Fibroblast of skin of abdomen (primary cell): ENCODE data around the gene SMCP.

ENCODE experiments used
- DNase-seq: peaks from one replicate; pipeline ENCODE4 v3.0.0-alpha.2; 2013

SMCP gene

GRCh38 chr1:152886758-152887409 is 8.8 kb downstream of the SMCP start:
- DNase-seq = no peak

- DNase-seq = no peak
Measured at GRCh38 chr1:152888126-152888525, 10.0 kb downstream of the SMCP start.

DNA sequence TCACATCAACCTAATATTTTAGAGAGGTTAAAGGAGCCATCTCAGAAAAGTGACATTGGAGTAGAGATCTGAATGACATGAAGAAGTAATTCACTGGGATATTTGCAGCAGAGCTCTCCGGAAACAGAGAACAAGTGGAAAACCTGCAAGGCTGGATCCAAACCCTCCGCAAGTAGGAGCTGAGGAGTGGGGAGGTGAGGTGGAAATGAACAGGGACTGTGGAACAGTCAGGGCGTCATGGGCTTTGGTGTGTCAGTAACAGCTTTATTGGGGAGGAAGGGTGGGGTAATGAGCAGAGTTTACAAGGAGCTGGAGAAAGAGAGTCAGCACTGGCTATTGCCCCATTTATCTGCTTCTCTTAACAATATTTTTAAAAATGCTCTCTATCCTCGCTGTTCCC is 20.9 kb downstream of the SMCP start:
- no peak for DNase-seq

GRCh38 chr1:152899883-152900282 is 21.8 kb downstream of the SMCP start:
- no peak for DNase-seq

DNA sequence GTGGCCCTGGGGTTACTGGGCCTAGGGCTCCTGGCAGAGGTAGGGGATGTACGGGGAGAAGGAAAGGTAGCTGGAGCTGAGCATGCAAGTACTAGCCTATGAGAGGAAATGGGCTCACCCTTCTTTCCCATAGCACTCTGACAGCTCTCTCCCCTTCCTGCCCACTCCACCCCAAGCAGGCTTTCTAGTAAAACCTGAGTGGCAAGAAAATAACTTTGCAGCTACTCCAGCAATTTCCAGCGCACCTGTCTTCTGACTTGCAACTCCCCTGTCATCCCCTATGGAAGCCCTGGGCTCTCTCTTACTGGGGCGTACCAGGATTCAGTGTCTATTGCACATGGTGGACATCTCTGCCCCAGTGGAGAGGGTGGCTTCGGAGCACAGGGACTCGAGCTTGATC is 23.5 kb downstream of the SMCP start:
- no peak for DNase-seq

DNA sequence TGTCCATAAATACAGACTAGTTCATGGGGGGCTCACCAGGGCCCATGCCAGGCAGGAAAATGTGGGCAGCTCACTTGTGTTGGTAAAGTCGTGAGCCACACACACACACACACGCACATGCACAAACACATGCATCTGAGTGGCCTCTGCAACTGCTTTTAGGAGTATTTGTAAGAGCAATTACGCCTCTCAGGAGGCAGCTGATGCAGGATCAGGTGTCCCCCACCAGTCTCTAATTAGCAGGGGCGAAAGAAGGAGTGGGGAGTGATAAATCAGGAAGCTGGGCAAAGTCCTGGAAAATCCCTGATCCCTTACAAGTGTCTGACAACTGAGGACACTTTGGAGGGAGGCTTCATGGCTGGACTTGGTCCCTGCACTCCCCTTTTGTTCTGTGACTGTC is 24.5 kb downstream of the SMCP start:
- DNase-seq = no peak

- DNase-seq = no peak
Measured at GRCh38 chr1:152904688-152905440, 26.7 kb downstream of the SMCP start.

- peak; percentile 80 for DNase-seq
Measured at GRCh38 chr1:152906023-152906565, 28.0 kb downstream of the SMCP start.

GRCh38 chr1:152907686-152908601 is 29.8 kb downstream of the SMCP start, which contains the start of gene IVL:
TSS of gene IVL (plus strand) at chr1:152908546. CDS start at chr1:152909798, 1,252 bp downstream.
- peak; percentile 26 for DNase-seq

GRCh38 chr1:152909206-152909605 is 31.1 kb downstream of the SMCP start:
- no peak for DNase-seq

GRCh38 chr1:152912471-152912870 is 34.3 kb downstream of the SMCP start:
- DNase-seq = no peak

GRCh38 chr1:152912900-152913299 is 34.8 kb downstream of the SMCP start:
- no peak for DNase-seq

DNA sequence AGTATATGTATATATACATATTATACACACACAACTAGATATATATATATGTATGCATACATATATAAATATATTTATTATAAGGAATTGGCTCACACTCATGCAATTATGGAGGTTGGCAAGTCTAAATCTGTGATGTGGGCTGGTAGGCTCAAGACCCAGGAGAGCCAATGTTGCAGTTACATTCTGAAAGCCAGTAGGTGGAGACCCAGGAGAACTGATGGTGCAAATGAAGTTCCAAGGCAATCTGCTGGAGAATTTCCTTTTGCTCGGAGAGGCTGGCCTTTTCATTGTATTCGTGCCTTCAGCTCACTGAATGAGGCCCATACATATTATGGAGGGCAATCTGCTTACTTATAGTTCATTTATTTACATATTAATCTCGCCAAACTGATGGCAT is 39.7 kb downstream of the SMCP start:
- no peak for DNase-seq

DNA sequence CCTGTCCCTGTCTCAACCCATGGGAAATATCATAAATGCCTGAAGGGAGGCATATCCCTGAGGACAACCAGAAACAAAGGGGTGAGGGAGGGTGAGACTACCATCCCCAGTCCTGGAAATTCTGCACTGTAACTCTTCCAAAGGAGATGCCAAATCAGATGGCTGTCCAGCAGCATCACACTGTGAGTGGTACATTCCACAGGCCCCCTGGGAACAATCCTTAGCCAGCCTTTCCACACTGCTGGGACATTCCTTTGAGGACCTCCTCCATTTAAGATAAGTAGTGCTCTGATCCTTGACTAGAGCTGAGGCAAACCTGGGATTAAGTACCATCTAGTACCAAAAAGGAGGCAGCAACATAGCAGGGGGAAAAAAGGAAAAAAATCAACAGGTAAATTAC is 40.9 kb downstream of the SMCP start:
- no peak for DNase-seq

DNA sequence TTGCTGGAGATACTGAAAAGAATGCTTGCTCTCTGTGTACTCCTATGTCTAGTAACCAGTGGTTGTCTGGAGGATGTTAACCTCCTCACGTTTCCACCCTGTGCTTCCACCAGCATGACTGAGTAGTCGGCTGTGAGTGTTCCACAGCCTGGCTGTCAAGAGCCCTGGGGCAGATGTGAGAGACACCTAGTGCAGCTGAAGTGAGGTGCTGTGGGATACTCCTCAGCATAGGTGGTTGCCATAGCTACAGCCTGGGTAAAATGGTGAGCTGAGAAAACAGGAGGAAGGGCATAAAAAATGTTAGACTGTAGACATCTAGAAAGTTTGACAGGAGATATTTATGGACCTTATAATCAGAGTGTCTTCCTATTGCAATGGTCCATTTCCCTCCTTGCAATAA is 46.1 kb downstream of the SMCP start:
- DNase-seq = no peak

DNA sequence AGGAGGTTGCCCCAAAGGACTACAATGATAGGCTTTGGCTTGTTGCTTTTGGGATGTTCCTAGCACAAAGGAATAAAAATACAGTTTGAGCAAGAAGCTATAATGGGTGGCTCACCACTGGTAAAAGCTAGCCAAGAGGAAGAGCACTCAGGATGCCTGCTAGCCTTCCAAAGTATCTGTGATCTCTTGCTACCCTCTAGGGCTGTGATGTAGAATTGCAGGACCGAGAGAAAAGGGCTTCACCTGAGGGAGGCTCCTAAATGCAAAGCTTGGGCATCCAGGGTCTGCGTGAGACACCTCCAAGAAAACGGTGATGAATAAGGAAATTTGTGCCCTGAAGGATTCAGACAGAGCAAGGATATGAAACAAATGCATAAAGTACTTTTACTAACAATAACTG is 48.0 kb downstream of the SMCP start:
- DNase-seq = peak; percentile 46

DNA sequence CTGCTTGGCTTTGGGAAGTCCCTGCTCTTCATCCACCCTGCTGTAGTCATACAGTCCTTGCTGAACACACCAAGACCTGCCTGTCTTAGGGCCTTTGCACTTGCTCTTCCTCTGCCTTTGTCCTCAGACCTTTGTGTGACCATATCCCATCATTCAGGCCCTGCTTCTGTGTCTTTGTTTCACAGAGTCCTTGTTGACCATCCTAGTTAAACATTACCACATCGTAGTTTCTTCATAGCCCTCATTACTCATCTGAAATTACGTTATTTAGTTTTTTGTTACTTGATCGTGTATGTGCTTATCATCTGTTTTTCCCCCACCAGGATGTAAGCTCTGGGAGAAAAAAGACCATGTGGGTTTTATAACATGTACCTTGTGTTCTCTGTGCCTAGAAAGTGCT is 50.5 kb downstream of the SMCP start:
- DNase-seq = no peak

DNA sequence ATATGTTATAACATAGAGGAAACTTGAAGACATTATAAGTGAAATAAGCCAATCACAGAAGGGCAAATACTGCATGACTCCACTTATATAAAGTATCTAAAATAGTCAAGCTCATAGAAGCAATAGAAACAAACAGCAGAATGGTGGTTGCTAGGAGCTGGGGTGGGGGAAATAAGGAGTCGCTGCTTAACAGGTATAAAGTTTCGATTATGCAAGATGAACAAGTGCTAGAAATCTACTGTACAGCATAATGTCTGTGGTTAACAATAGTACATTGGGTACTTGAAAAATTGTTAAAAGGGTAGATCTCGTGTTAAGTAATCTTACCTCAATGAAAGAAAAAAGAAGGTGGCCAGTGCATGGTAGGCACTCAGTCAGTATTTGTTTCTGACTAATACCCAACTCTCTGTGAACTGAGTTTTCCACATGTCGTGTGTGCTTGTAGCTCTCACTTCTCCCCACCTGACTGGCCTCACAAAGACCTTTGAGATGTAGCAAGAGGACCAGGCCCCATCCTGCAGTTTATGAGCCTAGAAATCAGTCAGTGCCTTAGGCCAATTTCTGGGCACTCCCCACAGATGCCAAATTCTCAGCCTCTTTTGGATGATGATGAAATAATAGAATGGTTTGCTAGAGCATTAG is 54.2 kb downstream of the SMCP start:
- no peak for DNase-seq

GRCh38 chr1:152933196-152933595 is 55.1 kb downstream of the SMCP start:
- DNase-seq = no peak
